Breast epithelium (tissue), 4 donors: Measurements from ENCODE around the gene ESYT2. TPM values are rescaled to one million over a fixed set of nuclear protein-coding genes. Genes with fewer than 3 reads are reported as not detected.
"Not testable (repeated sequence)": the region's sequence is repeated elsewhere in the genome, so short reads cannot be mapped to it uniquely, and the experiment has no call there.

Experiments used
- DNase-seq, 2 donors: peaks; one replicate each; pipeline ENCODE4 v3.0.0-alpha.2; 2019; ENCODE audit warnings: low spot score in 2 of 2
- H3K27ac ChIP-seq, 2 donors: fragments of 200-600 bp; sonication (generic) in 1 of 2; one replicate each; pipeline ENCODE4 v1.5.1; 2016 to 2019; ENCODE audit warnings: mild to moderate bottlenecking in 1 of 2
- H3K27me3 ChIP-seq, 2 donors: fragments of 200-600 bp; sonication (generic) in 1 of 2; one replicate each; pipeline versions ENCODE4 v1.5.1 to v1.6.0; 2017 to 2019; ENCODE audit warnings: control low read depth in 1 of 2, mild to moderate bottlenecking in 1 of 2
- H3K36me3 ChIP-seq: fragments of 200-600 bp; one replicate; pipeline ENCODE4 v1.5.1; 2019
- H3K4me1 ChIP-seq, 2 donors: fragments of 200-600 bp; sonication (generic); one replicate each; pipeline ENCODE4 v1.5.1; 2016 to 2019; ENCODE audit warnings: control low read depth in 1 of 2
- H3K4me3 ChIP-seq, 3 donors: fragments of 200-600 bp; sonication (generic); 1 replicate in 2 of 3; 2 replicates in 1 of 3; pipeline ENCODE4 v1.5.1; 2016 to 2019; ENCODE audit warnings: mild to moderate bottlenecking in 3 of 3, moderate library complexity in 2 of 3
- H3K9me3 ChIP-seq, 2 donors: fragments of 200-600 bp; sonication (generic) in 1 of 2; one replicate each; pipeline ENCODE4 v1.5.1; 2016 to 2019; ENCODE audit warnings: control low read depth in 1 of 2
- POLR2A ChIP-seq: fragments of 450-650 bp; IDR thresholded peaks from one replicate; pipeline ENCODE4 v1.6.1; 2016; ENCODE audit warnings: antibody characterized with exemption, mild to moderate bottlenecking, moderate library complexity
- POLR2AphosphoS5 ChIP-seq, 3 donors: sonication (generic); formaldehyde crosslinking; IDR thresholded peaks; one replicate each; pipeline ENCODE4 v1.6.1; 2017; ENCODE audit warnings: antibody characterized with exemption in 3 of 3
- intact Hi-C: fragments of 100-400 bp; cut with DNase I; formaldehyde crosslinking; loops from one replicate; pipeline ENCODE4 v1.15.1; 2023; ENCODE audit warnings: low total_unique reads
- total RNA-seq, 3 donors: library from RNA; depleted of rRNA; stranded (reverse); fragments of >200 nt; gene quantifications; one replicate each; pipeline ENCODE4 v1.1.0, GENCODE V29; 2016
- TF ChIP-seq, protein P1 (sequence below), 3 donors: fragments of 450-650 bp; IDR thresholded peaks; one replicate each; pipeline ENCODE4 v1.5.1; 2016 to 2017; ENCODE audit warnings: antibody characterized with exemption in 3 of 3, mild to moderate bottlenecking in 3 of 3, moderate library complexity in 3 of 3

ESYT2 gene
- total RNA-seq, 3 donors from 2014 or later: 97.3 to 155 (median 115) TPM

DNA sequence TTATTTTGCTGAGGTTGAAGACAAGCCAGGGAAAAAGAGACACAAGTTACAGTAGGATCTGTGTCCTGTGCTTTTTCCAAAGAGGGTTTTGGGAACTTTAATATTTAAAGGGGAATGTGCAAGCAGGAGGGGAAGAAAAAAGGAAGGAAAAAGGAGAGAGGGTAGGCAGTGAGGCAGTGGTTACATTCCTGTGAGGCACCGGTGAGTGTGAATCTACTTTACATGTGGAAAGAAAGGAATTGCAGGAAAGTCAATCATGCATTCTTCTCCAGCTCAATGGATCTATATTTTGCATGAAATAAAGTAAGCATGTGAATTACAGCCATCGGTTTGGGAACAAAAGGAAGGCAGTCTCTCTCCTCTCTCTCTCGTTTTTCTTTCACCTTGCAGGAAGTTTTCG lies 14.5 kb upstream of the ESYT2 start:
- no peak for DNase-seq
- intact Hi-C loops: no loop called here
- no peaks in the 10 kb centered on the region for H3K36me3 ChIP-seq
- no peak overlapping the region for H3K27ac ChIP-seq
- H3K9me3 ChIP-seq: no peaks in the 10 kb centered on the region
- no peaks in the 10 kb centered on the region for H3K27me3 ChIP-seq
- no peak overlapping the region for H3K4me3 ChIP-seq
- TF ChIP-seq, protein P1, sequence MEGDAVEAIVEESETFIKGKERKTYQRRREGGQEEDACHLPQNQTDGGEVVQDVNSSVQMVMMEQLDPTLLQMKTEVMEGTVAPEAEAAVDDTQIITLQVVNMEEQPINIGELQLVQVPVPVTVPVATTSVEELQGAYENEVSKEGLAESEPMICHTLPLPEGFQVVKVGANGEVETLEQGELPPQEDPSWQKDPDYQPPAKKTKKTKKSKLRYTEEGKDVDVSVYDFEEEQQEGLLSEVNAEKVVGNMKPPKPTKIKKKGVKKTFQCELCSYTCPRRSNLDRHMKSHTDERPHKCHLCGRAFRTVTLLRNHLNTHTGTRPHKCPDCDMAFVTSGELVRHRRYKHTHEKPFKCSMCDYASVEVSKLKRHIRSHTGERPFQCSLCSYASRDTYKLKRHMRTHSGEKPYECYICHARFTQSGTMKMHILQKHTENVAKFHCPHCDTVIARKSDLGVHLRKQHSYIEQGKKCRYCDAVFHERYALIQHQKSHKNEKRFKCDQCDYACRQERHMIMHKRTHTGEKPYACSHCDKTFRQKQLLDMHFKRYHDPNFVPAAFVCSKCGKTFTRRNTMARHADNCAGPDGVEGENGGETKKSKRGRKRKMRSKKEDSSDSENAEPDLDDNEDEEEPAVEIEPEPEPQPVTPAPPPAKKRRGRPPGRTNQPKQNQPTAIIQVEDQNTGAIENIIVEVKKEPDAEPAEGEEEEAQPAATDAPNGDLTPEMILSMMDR (IDR thresholded peaks at IDR 0.05): no peak
- TF ChIP-seq POLR2A (no peak), POLR2AphosphoS5 (IDR thresholded peaks at IDR 0.05) (no peak)
- H3K4me1 ChIP-seq: no peaks in the 10 kb centered on the region

DNA sequence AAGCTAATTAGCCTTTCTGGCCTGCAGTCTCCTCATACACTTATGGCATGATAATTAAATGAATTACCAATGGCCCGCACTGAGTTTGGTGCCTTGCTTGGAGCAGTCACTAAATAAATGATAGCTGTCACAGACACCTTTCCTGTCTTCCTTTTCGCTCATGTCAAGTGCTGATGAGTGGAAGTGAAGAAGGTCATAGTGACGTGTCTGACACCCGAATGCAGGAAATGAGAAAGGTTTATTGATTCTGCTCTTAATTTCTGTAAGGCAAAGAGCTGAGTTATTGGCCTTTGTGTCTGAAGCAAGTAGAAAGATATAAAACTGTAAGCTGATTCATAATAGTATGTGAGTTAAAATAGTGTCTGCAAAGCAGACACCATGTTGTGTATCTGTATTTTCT lies 13.2 kb upstream of the ESYT2 start:
- Histone ChIP-seq H3K9me3 (no peaks in the 10 kb centered on the region), H3K27ac (no peak overlapping the region), H3K27me3 (no peaks in the 10 kb centered on the region), H3K4me1 (no peaks in the 10 kb centered on the region), H3K36me3 (no peaks in the 10 kb centered on the region), H3K4me3 (no peak overlapping the region)
- no peak for TF ChIP-seq POLR2A
- TF ChIP-seq, protein P1 (IDR thresholded peaks at IDR 0.05): no peak
- no peak for TF ChIP-seq POLR2AphosphoS5 (IDR thresholded peaks at IDR 0.05)
- intact Hi-C loops: no loop called here
- DNase-seq: no peak

DNA sequence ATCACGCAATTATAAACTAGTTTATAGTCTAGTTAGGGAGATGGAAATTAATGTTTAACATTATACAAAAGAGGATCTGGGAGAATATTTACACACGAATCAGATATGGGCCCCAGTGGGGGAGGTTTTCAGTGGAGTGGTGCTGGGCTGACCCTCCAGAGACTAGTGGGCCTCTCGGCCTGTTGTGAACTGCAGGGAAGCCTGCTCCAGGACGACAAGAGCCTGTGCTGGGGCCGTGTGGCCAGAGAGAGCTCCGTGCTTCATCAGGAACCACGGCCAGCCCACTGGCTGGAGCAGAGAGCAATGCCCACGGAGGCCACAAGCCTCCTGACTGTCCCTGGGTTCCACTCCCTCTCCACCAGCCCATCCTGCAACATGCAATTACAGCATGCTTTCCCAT lies 11.3 kb upstream of the ESYT2 start:
- DNase-seq: no peak
- H3K36me3 ChIP-seq: no peaks in the 10 kb centered on the region
- H3K4me1 ChIP-seq: no peaks in the 10 kb centered on the region
- intact Hi-C loops: no loop called here
- no peak overlapping the region for H3K27ac ChIP-seq
- TF ChIP-seq POLR2AphosphoS5 (IDR thresholded peaks at IDR 0.05) (no peak), POLR2A (no peak)
- TF ChIP-seq, protein P1 (IDR thresholded peaks at IDR 0.05): no peak
- H3K27me3 ChIP-seq: no peaks in the 10 kb centered on the region
- H3K4me3 ChIP-seq: no peak overlapping the region
- H3K9me3 ChIP-seq: no peaks in the 10 kb centered on the region

DNA sequence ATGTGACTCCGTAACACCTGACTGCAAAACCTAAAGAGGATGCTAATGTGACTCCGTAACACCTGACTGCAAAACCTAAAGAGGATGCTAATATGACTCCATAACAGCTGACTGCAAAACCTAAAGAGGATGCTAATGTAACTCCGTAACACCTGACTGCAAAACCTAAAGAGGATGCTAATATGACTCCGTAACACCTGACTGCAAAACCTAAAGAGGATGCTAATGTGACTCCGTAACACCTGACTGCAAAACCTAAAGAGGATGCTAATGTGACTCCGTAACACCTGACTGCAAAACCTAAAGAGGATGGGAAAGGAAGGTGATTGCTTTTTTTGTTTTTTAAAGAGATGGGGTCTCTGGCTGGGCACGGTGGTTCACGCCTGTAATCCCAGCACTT lies 9.9 kb upstream of the ESYT2 start:
- H3K27me3 ChIP-seq: not testable (repeated sequence)

DNA sequence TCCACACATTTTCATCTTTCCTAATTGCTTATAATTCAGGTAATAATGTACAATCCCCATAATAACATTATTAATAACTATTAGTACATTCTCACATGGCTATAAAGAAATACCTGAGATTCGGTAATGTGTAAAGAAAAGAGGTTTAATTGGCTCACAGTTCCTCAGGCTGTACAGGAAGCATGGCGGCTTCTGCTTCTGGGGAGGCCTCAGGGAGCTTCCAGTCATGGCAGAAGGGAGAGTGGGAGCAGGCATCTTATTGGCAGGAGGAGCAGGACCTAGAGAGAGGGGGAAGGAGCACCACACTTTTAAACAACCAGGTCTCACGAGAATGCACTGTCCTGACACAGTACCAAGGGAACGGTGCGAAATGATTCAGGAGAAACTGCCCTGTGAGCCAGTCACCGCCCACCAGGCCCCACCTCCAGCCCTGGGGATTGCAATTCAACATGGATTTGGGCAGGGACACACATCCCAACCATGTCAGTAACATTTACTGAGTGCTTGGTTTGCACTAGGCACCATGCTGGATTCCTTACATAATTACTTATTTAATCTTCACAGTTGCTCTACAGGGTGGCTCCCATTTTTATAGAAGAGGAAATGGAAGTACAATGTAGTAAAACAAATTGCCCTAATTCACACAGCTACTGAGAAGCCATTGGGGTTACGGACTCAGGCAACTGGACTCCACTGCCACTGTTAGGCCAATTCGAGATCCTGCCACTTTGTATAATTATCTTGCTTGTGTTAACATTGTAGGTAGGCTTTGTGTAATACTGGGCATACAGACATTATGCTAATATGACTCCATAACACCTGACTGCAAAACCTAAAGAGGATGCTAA lies 8.7 kb upstream of the ESYT2 start:
- no peak for DNase-seq
- no peak for TF ChIP-seq POLR2A
- TF ChIP-seq, protein P1 (IDR thresholded peaks at IDR 0.05): no peak
- no peak for TF ChIP-seq POLR2AphosphoS5 (IDR thresholded peaks at IDR 0.05)

More for the DNA sequence above, 9.9 kb upstream of the ESYT2 start:
- DNase-seq, H3K4me3 ChIP-seq, H3K9me3 ChIP-seq, intact Hi-C loops, H3K27ac ChIP-seq, H3K4me1 ChIP-seq, H3K36me3 ChIP-seq: not testable (repeated sequence)

More for the DNA sequence above, 8.7 kb upstream of the ESYT2 start:
- Histone ChIP-seq H3K27ac (no peak overlapping the region), H3K9me3 (no peaks in the 10 kb centered on the region), H3K4me3 (no peak overlapping the region), H3K27me3 (no peaks in the 10 kb centered on the region), H3K36me3 (no peaks in the 10 kb centered on the region), H3K4me1 (no peaks in the 10 kb centered on the region)
- intact Hi-C loops: no loop called here
